GM23338 (cell line): Measurements from ENCODE around the gene PIGC. TPM values are rescaled to one million over a fixed set of nuclear protein-coding genes. Genes with fewer than 3 reads are reported as not detected.

Source experiments
- ATAC-seq: fragments of 200-7000 bp; cut with Tn5 transposase; 3 replicates; pipeline ENCODE4 v1.9.1; 2020
- DNase-seq: peaks from one replicate; pipeline ENCODE4 v3.0.0-alpha.2; 2015; ENCODE audit warnings: low spot score
- H2AFZ ChIP-seq: fragments of 200-600 bp; sonication (generic); 2 replicates; pipeline ENCODE4 v1.8.0; 2016; ENCODE audit warnings: antibody characterized with exemption, mild to moderate bottlenecking, moderate library complexity
- H3F3A ChIP-seq: fragments of 200-600 bp; sonication (generic); replicated peaks from 2 replicates; pipeline ENCODE4 v1.8.0; 2017; ENCODE audit warnings: antibody characterized with exemption, mixed run types, low read depth
- H3K27ac ChIP-seq: fragments of 200-600 bp; sonication (generic); 2 replicates; pipeline ENCODE4 v1.6.1; 2016; ENCODE audit warnings: low read depth
- H3K27me3 ChIP-seq: fragments of 200-600 bp; sonication (generic); 2 replicates; pipeline ENCODE4 v1.8.0; 2016; ENCODE audit warnings: mild to moderate bottlenecking, mixed run types, moderate library complexity; ENCODE audit not compliant: insufficient read depth
- H3K36me3 ChIP-seq: fragments of 200-600 bp; sonication (generic); 2 replicates; pipeline ENCODE4 v1.8.0; 2016; ENCODE audit warnings: mild to moderate bottlenecking; ENCODE audit not compliant: insufficient read depth
- H3K4me1 ChIP-seq: fragments of 200-600 bp; sonication (generic); 2 replicates; pipeline ENCODE4 v1.8.0; 2016; ENCODE audit warnings: mild to moderate bottlenecking, moderate library complexity; ENCODE audit not compliant: insufficient read depth
- H3K4me2 ChIP-seq: fragments of 200-600 bp; sonication (generic); 2 replicates; pipeline ENCODE4 v1.7.1; 2017; ENCODE audit warnings: mixed run types
- H3K4me3 ChIP-seq: fragments of 200-600 bp; sonication (generic); 2 replicates; pipeline ENCODE4 v1.6.1; 2016; ENCODE audit warnings: mixed run types
- H3K79me2 ChIP-seq: fragments of 200-600 bp; sonication (generic); replicated peaks from 2 replicates; pipeline ENCODE4 v1.8.0; 2017; ENCODE audit warnings: mild to moderate bottlenecking; ENCODE audit not compliant: insufficient read depth
- H3K9me2 ChIP-seq: fragments of 200-600 bp; sonication (generic); 2 replicates; pipeline ENCODE4 v1.8.0; 2017; ENCODE audit not compliant: insufficient read depth
- H4K20me1 ChIP-seq: fragments of 200-600 bp; sonication (generic); replicated peaks from 2 replicates; pipeline ENCODE4 v1.8.0; 2017; ENCODE audit warnings: mild to moderate bottlenecking; ENCODE audit not compliant: insufficient read depth
- H3K27ac Mint-ChIP-seq: 2 replicates; pipeline ENCODE4 v1.8.0; 2020; ENCODE audit warnings: inconsistent platforms, mild to moderate bottlenecking, moderate library complexity, mixed read lengths
- H3K27me3 Mint-ChIP-seq: 3 replicates; pipeline ENCODE4 v1.8.0; 2022; ENCODE audit warnings: low read depth, mild to moderate bottlenecking, moderate library complexity, mixed read lengths, inconsistent platforms; ENCODE audit not compliant: insufficient read depth, poor library complexity
- H3K36me3 Mint-ChIP-seq: 3 replicates; pipeline ENCODE4 v1.8.0; 2021; ENCODE audit warnings: low read depth, mild to moderate bottlenecking, inconsistent platforms, moderate library complexity, mixed read lengths
- H3K4me1 Mint-ChIP-seq: 3 replicates; pipeline ENCODE4 v1.8.0; 2020; ENCODE audit warnings: mild to moderate bottlenecking, inconsistent platforms, mixed read lengths
- H3K4me3 Mint-ChIP-seq: 3 replicates; pipeline ENCODE4 v1.8.0; 2021; ENCODE audit warnings: moderate library complexity, mild to moderate bottlenecking, inconsistent platforms, mixed read lengths
- H3K9me3 Mint-ChIP-seq: 3 replicates; pipeline ENCODE4 v1.8.0; 2020; ENCODE audit warnings: moderate library complexity, mild to moderate bottlenecking, inconsistent platforms, mixed read lengths
- CREB1 ChIP-seq: fragments of 250-450 bp; sonication (Bioruptor Pico); IDR thresholded peaks from 2 replicates; pipeline ENCODE4 v1.5.0; 2020; ENCODE audit warnings: low read depth, mild to moderate bottlenecking, moderate library complexity
- CTCF ChIP-seq, 2 experiments: fragments of 200-600 bp in 1 of 2; sonication (generic) in 1 of 2; conservative IDR thresholded peaks; 2 replicates each; pipeline versions ENCODE4 v1.5.1 to v1.6.1; 2016 to 2017; ENCODE audit warnings: antibody characterized with exemption in 2 of 2, low read depth in 2 of 2, mild to moderate bottlenecking in 2 of 2, moderate library complexity in 1 of 2
- ETS1 ChIP-seq: IDR thresholded peaks from 2 replicates; pipeline ENCODE4 v1.6.1; 2016; ENCODE audit warnings: antibody characterized with exemption
- EZH2 ChIP-seq: fragments of 200-600 bp; sonication (generic); IDR thresholded peaks from one replicate; pipeline ENCODE4 v1.8.0; 2017; ENCODE audit warnings: antibody characterized with exemption, mild to moderate bottlenecking, low read depth; ENCODE audit not compliant: unreplicated experiment
- EZH2phosphoT487 ChIP-seq: fragments of 200-600 bp; sonication (generic); IDR thresholded peaks from one replicate; pipeline ENCODE4 v1.8.1; 2018; ENCODE audit warnings: antibody characterized with exemption; ENCODE audit not compliant: unreplicated experiment
- JUNB ChIP-seq: IDR thresholded peaks from one replicate; pipeline ENCODE4 v1.6.1; 2016; ENCODE audit warnings: antibody characterized with exemption; ENCODE audit not compliant: unreplicated experiment
- NANOG ChIP-seq: IDR thresholded peaks from 2 replicates; pipeline ENCODE4 v1.6.1; 2016; ENCODE audit warnings: antibody characterized with exemption, borderline replicate concordance
- POLR2AphosphoS5 ChIP-seq: IDR thresholded peaks from 2 replicates; pipeline ENCODE4 v1.6.1; 2016; ENCODE audit warnings: antibody characterized with exemption, low read depth
- REST ChIP-seq: IDR thresholded peaks from one replicate; pipeline ENCODE4 v1.6.1; 2018; ENCODE audit warnings: antibody characterized with exemption; ENCODE audit not compliant: unreplicated experiment
- STAT1 ChIP-seq: IDR thresholded peaks from one replicate; pipeline ENCODE4 v1.6.1; 2016; ENCODE audit warnings: antibody characterized with exemption; ENCODE audit not compliant: unreplicated experiment
- ZNF114 ChIP-seq: fragments of 250-450 bp; sonication (Bioruptor Pico); IDR thresholded peaks from 2 replicates; pipeline ENCODE4 v1.5.0; 2020; ENCODE audit warnings: mild to moderate bottlenecking, moderate library complexity
- ZNF331 ChIP-seq: fragments of 250-450 bp; sonication (Bioruptor Pico); IDR thresholded peaks from 2 replicates; pipeline ENCODE4 v1.5.0; 2020; ENCODE audit warnings: low read depth, mild to moderate bottlenecking, moderate library complexity
- ZNF462 ChIP-seq: fragments of 250-450 bp; sonication (Bioruptor Pico); IDR thresholded peaks from 2 replicates; pipeline ENCODE4 v1.5.0; 2020; ENCODE audit warnings: mild to moderate bottlenecking, moderate library complexity
- polyA plus RNA-seq: library from polyadenylated mRNA; unstranded; fragments of >200 nt; fragmentation: Nextera tagmentation; extraction: Ambion mirVana; gene quantifications from 2 replicates; pipeline ENCODE4 v1.2.1, GENCODE V29; 2016
- total RNA-seq: library from RNA; depleted of rRNA; stranded (reverse); fragments of >200 nt; shearing (Covaris generic); gene quantifications from 2 replicates; pipeline ENCODE4 v1.2.3, GENCODE V29; 2014

Gene PIGC
- total and polyA plus RNA-seq, 2 experiments from 2014 or later = 22.5 to 28.1 TPM

- Mint-ChIP-seq H3K4me1 (peaks cover 5% of the 10 kb centered on the region; the same call in 2 of the 3 replicates), H3K36me3 (peaks cover 13% of the 10 kb centered on the region), H3K4me3 (peak overlapping the region; percentile 32), H3K27me3 (peaks cover 5% of the 10 kb centered on the region), H3K27ac (no peak overlapping the region), H3K9me3 (no peaks in the 10 kb centered on the region)
- no peak overlapping the region for H2AFZ ChIP-seq
- TF ChIP-seq CREB1 (CRISPR knock-in tag) = no peak
- no peak for TF ChIP-seq NANOG
- TF ChIP-seq REST = no peak
- TF ChIP-seq ZNF462 (CRISPR knock-in tag) = no peak
- no peak for TF ChIP-seq STAT1
- TF ChIP-seq POLR2AphosphoS5 = no peak
- no peak for TF ChIP-seq CTCF (conservative IDR thresholded peaks at IDR 0.05; ENCODE audit: low read depth in 2 of 2)
- TF ChIP-seq JUNB = no peak
- TF ChIP-seq ZNF331 (CRISPR knock-in tag) = no peak
- TF ChIP-seq EZH2phosphoT487 = no peak
- no peak for TF ChIP-seq ETS1
- no peak for TF ChIP-seq ZNF114 (CRISPR knock-in tag)
- no peak for TF ChIP-seq EZH2
- no peak overlapping the region for H3K27ac ChIP-seq
- H4K20me1 ChIP-seq = no peaks in the 10 kb centered on the region
- H3K4me3 ChIP-seq = no peak overlapping the region
- H3K27me3 ChIP-seq = no peaks in the 10 kb centered on the region
- ATAC-seq (no peak), DNase-seq (no peak)
- H3F3A ChIP-seq = no peaks in the 10 kb centered on the region
- peaks cover 6% of the 10 kb centered on the region; the same call in 1 of the 2 replicates for H3K4me1 ChIP-seq
- no peak overlapping the region for H3K4me2 ChIP-seq
- no peaks in the 10 kb centered on the region for H3K36me3 ChIP-seq
- H3K79me2 ChIP-seq = peaks cover 17% of the 10 kb centered on the region
- H3K9me2 ChIP-seq = no peaks in the 10 kb centered on the region
These were observed 1.5 kb downstream of the PIGC start for GRCh38 chr1:172442404-172442803.
